Hematopoietic multipotent progenitor cell treated with erythropoietin and hydrocortisone succinate and interleukin-3 and kit ligand, for 4 days (in vitro differentiated cells): ENCODE results near the gene NCCRP1.

ENCODE experiments used
- DNase-seq: peaks from one replicate; pipeline ENCODE4 v3.0.0-alpha.2; 2015

Gene NCCRP1

DNA sequence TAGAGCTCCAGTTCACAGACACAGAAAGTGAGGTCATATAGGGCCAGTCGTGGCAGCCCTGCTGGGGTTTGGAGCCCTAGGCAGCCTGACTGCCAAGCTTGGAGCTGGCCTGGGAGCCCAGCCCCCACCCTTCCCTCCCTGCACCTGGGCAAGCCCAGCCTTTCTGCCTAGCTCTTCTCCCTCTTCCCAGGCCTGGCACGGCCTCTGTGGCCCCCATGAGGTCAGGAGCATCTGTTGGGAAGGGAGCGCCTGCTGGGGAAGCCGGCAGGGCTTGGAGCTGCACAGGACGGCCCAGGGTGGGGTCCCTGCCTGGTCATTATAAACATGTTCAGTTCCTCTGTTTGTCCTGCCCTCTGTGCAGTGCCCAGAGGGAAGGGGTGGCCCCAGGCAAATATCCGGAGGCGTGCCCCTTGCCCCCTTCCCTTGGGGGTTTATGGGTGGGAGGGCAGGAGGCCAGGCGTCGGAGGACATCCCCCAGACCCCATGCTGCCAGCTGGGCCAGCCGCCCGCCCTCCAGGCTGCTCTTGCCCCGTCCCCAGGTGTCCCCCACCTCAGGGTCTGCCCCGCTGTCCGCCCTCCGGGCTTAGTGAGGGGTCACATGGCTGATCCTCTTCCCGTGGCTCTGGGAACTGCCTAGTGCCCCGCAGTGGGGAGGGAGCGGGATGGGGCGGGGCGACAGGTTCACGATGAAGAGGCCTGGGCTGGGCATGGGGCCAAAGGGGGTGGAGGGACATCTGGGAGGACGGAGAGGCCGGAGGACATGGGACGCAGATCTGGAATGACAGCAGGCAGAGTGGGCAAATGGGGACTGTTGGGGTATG lies 30.0 kb upstream of the NCCRP1 start:
- DNase-seq: no peak

GRCh38 chr19:39167461-39168257 lies 29.1 kb upstream of the NCCRP1 start:
- no peak for DNase-seq

DNA sequence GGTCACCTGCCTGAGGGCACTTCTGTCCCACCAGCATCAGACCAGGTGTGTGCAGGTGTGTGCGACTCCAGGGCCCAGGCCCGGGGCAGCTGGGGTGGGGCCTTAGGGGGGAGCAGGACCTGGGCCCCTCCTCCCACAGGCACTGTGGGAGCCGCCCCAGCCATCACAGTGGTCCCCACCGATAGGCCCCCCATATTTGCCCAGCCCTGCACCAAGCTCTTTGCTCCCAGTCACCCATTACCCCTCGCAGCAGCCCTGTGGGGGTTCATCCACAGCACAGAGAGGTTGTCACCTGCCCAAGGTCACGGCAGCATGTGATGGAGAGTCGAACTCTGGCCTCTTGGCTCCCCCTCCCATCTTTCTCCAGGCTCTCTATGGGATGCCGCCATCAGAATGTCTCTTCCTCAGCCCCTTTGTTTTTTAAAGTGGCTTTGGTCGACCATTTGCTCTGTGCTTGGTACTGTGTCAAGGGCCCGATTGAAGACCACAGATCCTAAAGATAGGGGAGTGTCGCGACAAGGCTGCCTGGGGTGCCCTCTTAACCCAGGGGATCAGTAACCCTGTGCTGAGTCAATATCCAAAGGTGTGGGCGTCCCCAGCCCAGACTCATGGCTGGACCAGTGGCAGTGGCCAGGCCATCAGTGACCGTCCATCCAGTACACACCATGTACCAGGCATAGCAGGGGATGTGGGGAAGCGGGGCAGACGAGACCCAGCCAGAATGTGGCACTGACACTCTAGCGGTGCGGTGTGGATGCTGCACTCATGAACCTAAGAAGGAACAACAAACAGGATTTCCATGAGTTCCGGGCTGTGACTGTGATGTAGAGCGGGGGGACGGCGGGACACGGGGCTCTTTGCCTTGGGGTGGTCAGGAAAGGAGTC lies 28.3 kb upstream of the NCCRP1 start:
- DNase-seq: no peak

DNA sequence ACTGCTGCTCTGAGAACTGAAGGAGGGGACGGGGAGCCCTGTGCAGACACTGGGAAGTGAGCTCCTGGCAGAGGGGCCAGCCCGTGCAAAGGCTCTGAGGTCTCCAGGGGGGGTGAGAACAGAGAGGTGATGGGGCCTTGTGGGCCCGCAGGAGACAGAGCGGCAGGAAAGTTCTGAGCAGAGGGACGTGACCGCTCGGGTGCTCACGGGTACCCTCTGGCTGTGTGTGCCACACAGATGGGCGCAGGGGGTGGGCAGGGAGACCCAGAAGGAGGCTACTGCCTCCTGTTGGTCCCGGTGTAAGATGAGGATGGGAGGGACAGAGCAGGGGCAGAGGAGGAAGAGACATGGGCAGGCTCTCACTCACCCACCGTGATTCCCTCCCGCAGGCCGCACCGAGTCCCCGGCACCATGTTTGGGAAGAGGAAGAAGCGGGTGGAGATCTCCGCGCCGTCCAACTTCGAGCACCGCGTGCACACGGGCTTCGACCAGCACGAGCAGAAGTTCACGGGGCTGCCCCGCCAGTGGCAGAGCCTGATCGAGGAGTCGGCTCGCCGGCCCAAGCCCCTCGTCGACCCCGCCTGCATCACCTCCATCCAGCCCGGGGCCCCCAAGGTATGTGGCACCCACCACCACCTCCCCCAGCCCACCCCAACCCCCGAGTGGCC lies 27.5 kb upstream of the NCCRP1 start:
- no peak for DNase-seq

DNA sequence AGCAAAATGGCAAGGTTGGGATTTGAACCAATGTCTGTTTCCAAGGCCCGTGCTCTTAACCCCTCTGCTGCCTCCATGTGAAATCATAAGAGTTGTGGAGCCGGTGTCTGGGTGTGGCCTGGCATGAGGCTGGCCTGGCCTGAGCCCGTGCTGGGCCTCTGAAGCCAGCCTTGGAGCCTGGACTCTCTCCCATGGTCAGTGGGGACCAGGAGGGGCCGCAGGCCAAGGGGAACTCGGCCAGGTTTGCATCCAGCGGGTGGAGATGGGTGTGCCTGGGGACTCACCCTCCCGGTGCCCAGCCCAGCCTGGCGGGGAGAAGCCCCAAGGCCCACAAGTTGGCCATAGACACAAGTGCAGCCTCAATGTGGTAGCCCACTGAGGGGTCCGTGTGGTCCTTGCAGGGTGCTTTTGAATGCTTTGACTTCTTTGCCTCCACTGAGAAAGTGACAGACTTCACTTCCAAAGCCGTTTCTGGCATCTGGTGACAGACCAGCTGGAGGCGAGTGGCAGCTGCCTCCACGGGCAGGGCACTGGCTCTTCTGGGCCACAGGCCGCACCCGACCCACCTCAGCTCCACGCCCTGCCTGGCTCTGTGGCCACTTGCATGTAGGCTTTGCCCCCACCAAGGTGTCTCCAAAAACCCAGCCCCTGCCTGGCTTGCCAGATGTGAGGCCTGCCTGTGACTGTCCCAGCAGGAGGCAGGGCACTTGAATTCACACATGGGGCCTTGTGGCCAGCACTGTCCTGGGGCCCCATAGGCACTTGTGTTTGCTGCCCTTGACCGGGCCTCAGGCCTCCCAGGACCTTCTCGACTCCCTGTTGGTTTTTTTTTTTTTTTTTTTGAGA lies 26.2 kb upstream of the NCCRP1 start:
- no peak for DNase-seq

DNA sequence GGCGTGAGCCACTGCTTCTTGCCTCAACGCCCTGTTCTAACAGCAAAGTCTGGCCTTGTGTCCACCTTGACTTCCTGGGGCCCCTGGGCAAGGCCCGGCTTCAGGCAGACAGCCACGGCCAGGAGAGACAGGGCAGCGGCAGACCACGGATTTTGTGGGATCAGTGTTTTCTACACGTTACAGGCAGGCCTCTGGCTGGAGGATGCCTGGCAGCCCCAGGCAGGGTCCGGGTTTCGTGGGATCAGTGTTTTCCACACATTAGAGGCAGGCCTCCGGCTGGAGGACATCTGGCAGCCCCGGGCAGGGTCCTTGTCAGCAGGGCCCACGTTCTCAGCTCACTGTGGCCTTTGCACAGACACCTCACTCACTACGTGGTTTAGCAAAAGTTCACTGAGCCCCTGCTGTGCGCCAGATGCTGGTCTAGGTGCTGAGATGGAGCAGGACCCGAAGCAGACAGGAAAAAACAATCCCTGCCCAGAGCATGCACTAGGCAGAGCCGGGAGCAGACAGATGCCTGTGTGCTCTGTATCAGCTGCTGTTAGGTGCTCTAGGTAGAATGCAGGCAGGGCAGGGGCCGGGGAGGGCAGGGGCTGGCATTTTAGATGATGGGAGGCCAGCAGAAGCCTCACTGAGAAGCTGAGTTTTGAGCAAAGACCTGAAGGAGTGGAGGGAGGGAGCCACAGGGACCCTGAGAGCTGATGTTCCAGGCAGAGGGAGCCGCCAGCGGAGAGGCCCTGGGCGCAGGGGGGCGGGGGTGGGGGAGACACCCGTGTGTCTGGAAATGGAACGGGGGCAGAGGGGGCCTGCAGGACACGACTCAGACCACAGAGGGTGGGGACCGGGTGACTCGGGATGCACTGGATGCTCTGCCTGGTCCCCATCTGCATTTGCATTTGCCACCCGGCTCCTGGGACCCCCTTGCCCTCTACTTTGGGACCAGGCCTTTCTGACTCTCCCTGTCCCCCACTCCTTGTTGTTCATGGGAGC lies 25.0 kb upstream of the NCCRP1 start:
- no peak for DNase-seq

DNA sequence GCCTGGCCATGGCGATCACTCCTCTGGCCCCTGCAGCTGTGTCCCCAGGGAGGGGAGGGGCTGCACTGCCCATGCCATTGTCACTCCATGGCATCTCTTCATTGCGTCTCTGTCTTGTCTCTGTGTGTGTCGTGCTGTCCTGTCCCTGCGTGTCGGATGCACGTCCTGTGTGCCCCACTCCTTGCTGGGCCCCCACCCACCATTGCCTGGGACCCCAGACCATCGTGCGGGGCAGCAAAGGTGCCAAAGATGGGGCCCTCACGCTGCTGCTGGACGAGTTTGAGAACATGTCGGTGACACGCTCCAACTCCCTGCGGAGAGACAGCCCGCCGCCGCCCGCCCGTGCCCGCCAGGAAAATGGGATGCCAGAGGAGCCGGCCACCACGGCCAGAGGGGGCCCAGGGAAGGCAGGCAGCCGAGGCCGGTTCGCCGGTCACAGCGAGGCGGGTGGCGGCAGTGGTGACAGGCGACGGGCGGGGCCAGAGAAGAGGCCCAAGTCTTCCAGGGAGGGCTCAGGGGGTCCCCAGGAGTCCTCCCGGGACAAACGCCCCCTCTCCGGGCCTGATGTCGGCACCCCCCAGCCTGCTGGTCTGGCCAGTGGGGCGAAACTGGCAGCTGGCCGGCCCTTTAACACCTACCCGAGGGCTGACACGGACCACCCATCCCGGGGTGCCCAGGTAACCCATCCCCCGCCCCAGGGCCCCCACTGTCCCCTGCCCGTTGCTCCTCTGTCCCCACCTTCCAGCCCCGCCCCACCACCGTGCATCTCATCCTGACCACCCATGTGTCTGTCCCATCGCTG lies 23.9 kb upstream of the NCCRP1 start:
- DNase-seq: no peak

GRCh38 chr19:39173502-39173991 lies 23.2 kb upstream of the NCCRP1 start:
- DNase-seq: no peak

- DNase-seq: no peak
These were observed 22.6 kb upstream of the NCCRP1 start for GRCh38 chr19:39174142-39174541.

GRCh38 chr19:39174558-39175544 lies 21.9 kb upstream of the NCCRP1 start:
- DNase-seq: no peak

DNA sequence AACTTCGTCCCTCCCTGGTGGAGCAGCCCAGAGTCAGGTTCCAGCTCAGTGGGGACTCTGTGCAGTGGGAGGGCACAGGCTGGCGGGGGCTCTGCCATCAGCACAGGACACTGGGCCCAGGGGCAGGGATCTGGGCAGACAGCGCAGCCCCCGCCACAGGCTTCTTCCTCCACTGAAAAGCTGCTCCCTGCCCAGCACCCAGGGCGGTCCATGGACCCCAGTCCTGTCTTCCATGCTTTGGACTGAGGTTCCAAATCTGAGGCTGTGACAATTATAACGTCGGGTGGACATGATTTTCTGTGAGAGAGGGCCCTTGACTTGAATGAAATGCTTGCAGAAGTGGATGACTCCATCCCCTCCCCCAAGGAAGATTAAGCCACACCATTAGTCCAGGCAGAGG lies 21.2 kb upstream of the NCCRP1 start:
- DNase-seq: no peak

- no peak for DNase-seq
These were observed 19.6 kb upstream of the NCCRP1 start for GRCh38 chr19:39177110-39177699.

DNA sequence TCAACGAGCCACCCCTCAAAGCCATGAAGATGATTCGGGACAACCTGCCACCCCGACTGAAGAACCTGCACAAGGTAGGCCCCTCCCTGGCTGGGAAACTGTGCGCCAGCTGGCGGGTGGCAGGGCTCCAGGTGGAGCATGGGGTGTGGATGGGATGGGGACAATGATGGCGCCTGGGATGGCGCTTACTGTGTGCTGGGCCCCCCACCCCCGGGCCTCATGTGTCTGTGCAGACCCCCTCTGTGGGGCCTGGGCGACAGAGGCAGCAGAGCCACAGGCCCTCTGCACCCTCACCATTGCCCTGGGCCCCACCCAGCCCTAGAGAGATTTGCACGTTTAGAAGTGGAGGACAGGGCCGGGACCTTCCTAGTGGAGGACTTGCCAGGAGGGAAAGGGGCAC lies 19.0 kb upstream of the NCCRP1 start:
- no peak for DNase-seq

- DNase-seq: no peak
These were observed 18.3 kb upstream of the NCCRP1 start for GRCh38 chr19:39178296-39179006.

DNA sequence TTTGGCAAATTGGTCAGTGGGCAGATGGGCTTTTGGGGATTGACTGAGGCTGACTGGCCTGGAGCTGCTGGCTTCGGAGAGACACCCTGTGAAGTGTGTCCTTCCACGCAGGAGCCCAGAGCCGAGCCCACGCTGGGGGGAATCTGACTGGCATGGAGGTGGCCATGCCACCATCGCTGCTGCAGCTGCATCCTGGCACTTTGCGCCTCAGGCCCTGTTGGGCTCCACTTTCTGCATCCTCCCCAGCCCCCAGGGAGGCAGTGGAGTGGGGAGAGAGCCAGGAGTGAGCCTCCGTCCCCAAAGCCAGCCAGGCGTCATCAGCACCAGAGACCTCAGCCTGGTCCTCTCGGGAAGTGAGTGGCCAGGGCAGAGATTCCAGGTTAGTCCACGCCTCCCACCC lies 17.0 kb upstream of the NCCRP1 start:
- DNase-seq: no peak

GRCh38 chr19:39180749-39181148 lies 16.0 kb upstream of the NCCRP1 start:
- DNase-seq: no peak
